ENCODE results near the gene EDA.

EDA gene

DNA sequence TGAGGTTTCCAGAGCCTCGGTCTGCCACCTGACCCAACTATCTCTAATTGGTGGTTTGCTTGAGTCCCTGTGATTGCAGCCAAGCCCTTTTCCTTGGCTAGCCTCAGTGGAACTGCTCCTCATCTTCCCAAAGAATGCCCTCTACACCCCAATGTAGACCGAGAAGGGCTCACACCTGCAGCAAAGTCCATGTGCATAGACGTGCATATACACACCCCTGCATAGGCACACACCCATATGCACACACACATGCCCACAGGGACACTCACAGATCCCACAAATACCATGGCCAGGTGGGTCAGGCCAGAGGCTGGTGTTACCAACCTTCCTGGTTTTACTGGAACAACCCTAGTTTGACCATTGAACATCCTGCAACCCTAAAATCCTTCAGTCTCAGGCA is 433.5 kb downstream of the EDA start:
- Histone ChIP-seq H3K4me3 (no peak overlapping the region), H3K27ac (peak overlapping the region in 1 of 21 experiments; percentile 51)

GRCh38 chrX:70049925-70050324 is 434.0 kb downstream of the EDA start, which contains the start of gene AWAT2:
Gene AWAT2 (minus strand): TSS chrX:70049938. CDS start chrX:70049932, 6 bp downstream.
- peak within 1 kb of the TSS in 1 of 21 experiments; percentile 51 for H3K27ac ChIP-seq

DNA sequence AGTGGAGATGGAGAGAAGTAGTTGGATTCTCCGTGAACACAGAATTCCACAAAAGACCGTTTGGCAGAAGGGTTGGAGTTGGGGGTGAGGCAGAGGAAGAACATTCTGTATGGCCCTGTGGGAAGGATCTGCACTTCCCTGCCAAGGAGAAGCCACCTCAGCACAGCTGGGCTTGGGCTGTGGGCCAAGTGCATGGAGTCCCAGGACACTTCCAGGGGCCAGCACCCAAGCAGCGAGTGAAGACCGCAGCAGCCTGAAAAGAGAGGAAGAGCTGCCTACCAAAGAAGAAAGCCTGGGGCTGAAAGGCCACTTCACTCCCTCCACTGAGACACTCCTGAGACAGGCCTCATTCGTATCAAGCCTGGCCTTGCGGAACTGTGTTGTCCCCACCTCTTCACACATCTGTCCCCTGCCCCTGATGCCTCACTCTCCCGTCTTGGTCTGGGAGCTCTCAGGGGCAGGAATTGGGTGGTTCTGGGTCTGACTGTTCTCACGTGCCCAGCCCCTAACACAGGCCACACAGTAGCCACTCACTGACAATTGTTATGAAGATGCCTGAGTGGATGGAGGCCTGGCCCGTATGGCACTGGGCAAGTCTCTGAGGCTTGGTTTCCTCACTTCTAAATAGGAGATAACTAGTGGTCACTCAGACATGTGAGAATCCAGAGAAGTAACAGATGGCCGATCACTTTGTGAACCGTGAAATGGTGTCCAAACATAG is 437.1 kb downstream of the EDA start:
- H3K4me3 ChIP-seq, result no peak overlapping the region
- no peak overlapping the region for H3K27ac ChIP-seq

More at GRCh38 chrX:70049925-70050324, 434.0 kb downstream of the EDA start, which contains the start of gene AWAT2:
- no peak within 1 kb of the TSS for H3K4me3 ChIP-seq

- H3K27ac ChIP-seq, result no peak overlapping the region
- H3K4me3 ChIP-seq, result no peak overlapping the region
Measured at GRCh38 chrX:70054391-70054790, 438.5 kb downstream of the EDA start.

- Histone ChIP-seq H3K4me3 (no peak within 1 kb of the TSS), H3K27ac (no peak within 1 kb of the TSS)
Measured at GRCh38 chrX:70062076-70062475, 446.2 kb downstream of the EDA start, which contains the start of gene OTUD6A. Gene OTUD6A (plus strand): TSS chrX:70062457. CDS start chrX:70062525, 68 bp downstream.

- Histone ChIP-seq H3K4me3 (no peak overlapping the region), H3K27ac (no peak overlapping the region)
Measured at GRCh38 chrX:70062961-70063550, 447.1 kb downstream of the EDA start.

DNA sequence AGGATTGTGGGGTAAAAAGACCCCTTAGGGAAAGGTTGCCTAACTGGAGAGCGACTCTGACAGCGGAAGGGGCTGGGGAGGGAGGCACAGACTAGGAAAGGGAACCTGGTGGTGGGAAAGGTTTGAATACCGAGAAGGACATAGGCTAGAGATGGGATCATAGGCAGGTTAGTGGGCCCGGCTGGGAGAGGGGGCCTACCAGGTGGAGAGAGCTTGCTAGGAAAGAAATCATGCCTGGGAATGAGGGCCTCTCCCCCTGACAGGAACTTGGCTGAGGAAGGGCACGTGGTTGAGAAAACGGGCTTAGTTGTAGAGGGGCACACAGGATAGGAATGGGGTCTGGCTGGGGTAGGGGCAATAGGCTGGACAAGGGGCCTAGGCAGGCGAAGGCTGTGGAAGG is 450.7 kb downstream of the EDA start:
- H3K4me3 ChIP-seq, result no peak overlapping the region
- no peak overlapping the region for H3K27ac ChIP-seq

GRCh38 chrX:70079297-70079696 is 463.4 kb downstream of the EDA start:
- H3K4me3 ChIP-seq, result no peak overlapping the region

GRCh38 chrX:70079870-70080269 is 464.0 kb downstream of the EDA start:
- H3K27ac ChIP-seq, result no peak overlapping the region
- no peak overlapping the region for H3K4me3 ChIP-seq

More at GRCh38 chrX:70079297-70079696, 463.4 kb downstream of the EDA start:
- no peak overlapping the region for H3K27ac ChIP-seq

DNA sequence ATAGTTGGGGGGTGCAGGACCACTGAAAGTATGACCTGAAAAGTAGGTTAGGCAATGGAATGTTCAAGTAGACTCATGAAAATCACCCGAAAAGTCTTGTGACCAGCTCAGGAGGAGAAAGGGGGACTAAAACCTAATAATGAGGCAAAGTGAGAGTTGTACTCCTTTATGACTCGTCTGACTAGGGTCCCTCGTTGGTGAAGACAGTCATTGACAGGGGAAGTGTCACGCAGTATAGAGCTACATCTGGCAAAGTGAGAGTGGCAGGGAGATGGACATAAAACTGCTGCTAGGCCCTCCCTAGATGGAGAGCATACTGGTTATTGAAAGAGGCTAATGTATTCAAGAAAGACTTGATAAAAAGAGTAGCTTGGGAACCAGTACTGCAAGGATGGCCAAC is 466.8 kb downstream of the EDA start:
- no peak overlapping the region for H3K27ac ChIP-seq
- H3K4me3 ChIP-seq, result no peak overlapping the region

DNA sequence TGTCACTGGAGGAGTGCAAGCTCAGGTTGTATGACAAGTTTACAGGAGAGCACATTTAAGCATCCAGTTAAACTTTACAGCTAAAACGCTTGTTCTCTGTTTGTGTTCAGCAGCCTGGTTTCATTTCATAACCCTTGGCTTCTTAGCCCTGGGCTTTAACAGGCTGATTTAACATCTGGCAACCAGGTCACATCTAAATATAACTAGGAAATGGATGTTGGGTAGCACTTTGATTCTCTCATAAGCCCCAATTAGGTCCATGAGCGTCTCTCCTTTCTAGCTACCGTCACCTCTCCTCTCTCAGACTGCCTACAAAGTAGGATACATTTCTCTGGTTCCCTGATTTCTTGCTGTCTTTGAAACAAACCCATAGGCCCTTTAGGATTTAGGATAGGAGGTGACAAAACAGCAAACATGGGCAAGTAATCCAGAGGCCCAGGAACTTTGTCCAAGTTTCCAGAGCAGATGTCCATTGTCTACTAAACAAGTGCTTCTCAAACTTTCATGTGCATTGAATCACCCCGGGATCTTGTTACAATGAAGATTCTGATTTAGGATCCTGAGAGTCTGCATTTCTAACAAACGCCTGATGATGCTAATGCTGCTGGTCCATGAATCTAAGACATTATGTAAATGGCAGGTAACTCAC is 468.8 kb downstream of the EDA start:
- Histone ChIP-seq H3K4me3 (no peak overlapping the region), H3K27ac (no peak overlapping the region)

DNA sequence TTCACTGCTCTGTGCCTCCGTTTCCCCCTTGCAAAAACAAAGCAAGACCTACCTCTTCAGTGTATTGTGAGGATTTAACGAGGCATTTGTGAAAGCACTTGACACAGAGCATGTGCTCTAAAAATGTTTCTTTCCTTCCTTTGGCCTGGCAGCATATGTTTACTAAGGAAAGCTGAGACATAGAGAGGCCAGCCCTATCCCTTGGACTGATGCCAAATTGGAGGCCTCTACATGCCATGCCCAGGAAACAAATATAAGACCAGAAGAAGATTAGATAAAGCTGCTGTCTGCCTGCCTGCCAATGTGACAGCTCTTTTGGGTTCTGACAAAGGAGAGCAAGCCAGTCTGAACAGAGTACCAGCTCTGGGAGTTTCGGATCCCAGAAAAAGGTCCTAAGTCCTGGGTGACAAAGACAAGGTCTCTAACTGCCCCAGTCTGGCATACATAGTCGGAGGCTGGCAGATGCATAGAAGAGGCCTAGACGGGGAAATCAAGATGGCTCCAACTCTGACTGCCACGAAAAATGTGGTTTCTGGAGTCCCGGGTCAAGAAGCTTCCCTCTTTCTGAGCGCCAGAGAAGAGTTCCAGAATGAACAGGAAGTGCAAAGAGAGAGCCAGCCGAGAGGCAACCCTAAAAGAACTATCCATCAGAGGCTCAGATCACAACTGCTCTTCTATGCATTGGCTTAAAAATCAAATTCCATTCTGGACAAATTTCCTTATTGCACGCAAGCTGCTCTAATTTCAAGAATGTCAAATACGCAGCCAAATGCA is 472.1 kb downstream of the EDA start:
- peak overlapping the region in 3 of 21 experiments; percentile 1 to 49 (median 30) for H3K27ac ChIP-seq

GRCh38 chrX:70088751-70089150 is 472.8 kb downstream of the EDA start:
- no peak overlapping the region for H3K4me3 ChIP-seq
- H3K27ac ChIP-seq, result peak overlapping the region in 1 of 21 experiments; percentile 14

More for the DNA sequence above, 472.1 kb downstream of the EDA start:
- no peak overlapping the region for H3K4me3 ChIP-seq

All from skin epidermis (tissue), 12 donors.